Aorta (tissue), 5 donors: ENCODE results near the gene CLIC5. TPM values are rescaled to one million over a fixed set of nuclear protein-coding genes. Genes with fewer than 3 reads are reported as not detected.

ENCODE experiments used
- ATAC-seq: fragments of 200-7000 bp; cut with Tn5 transposase; one replicate; pipeline ENCODE4 v1.9.1; 2022; ENCODE audit warnings: moderate library complexity; ENCODE audit not compliant: low FRiP score
- DNase-seq, 2 donors: peaks; one replicate each; pipeline ENCODE4 v3.0.0-alpha.2; 2020
- H3K27ac ChIP-seq, 2 donors: one replicate each; pipeline ENCODE4 v1.5.1; 2013; ENCODE audit warnings: low read length in 2 of 2, mild to moderate bottlenecking in 2 of 2, moderate library complexity in 2 of 2, control low read depth in 1 of 2, inconsistent platforms in 1 of 2, low read depth in 1 of 2
- H3K27me3 ChIP-seq, 2 donors: one replicate each; pipeline ENCODE4 v1.6.1; 2013; ENCODE audit warnings: control low read depth in 1 of 2, low read length in 1 of 2, mild to moderate bottlenecking in 1 of 2, moderate library complexity in 1 of 2; ENCODE audit not compliant: insufficient read depth in 2 of 2, control insufficient read depth in 1 of 2
- H3K36me3 ChIP-seq, 2 donors: one replicate each; pipeline ENCODE4 v1.6.1; 2013; ENCODE audit warnings: control low read depth in 1 of 2, low read length in 1 of 2, mild to moderate bottlenecking in 1 of 2; ENCODE audit not compliant: insufficient read depth in 2 of 2, control insufficient read depth in 1 of 2
- H3K4me1 ChIP-seq, 2 donors: one replicate each; pipeline ENCODE4 v1.6.1; 2013; ENCODE audit warnings: low read length in 2 of 2, control low read depth in 1 of 2, mild to moderate bottlenecking in 1 of 2, moderate library complexity in 1 of 2; ENCODE audit not compliant: insufficient read depth in 2 of 2, control insufficient read depth in 1 of 2
- H3K4me3 ChIP-seq, 2 donors: one replicate each; pipeline ENCODE4 v1.5.1; 2013; ENCODE audit warnings: low read length in 2 of 2, control low read depth in 1 of 2, mild to moderate bottlenecking in 1 of 2
- H3K9me3 ChIP-seq: one replicate; pipeline ENCODE4 v1.6.1; 2013; ENCODE audit warnings: mild to moderate bottlenecking, low read length; ENCODE audit not compliant: control insufficient read depth
- WGBS, 2 donors: extraction: QIAGEN DNeasy Blood & Tissue Kit; methylation state at CpG; one replicate each; pipeline ENCODE4 v1.1.7; 2013; 5-methylcytosine and 5-hydroxymethylcytosine counted together
- intact Hi-C, 2 donors: fragments of 100-400 bp; cut with DNase I; formaldehyde crosslinking; loops; one replicate each; pipeline versions ENCODE4 v1.14.2 to v1.15.0; 2022
- polyA plus RNA-seq, 2 donors: library from polyadenylated mRNA; stranded (reverse); fragments of 200-250 nt; gene quantifications; one replicate each; pipeline ENCODE4 v1.2.3, GENCODE V29; 2013
- total RNA-seq, 2 donors: library from RNA; stranded (reverse); fragmentation: NEBNext Ultra II Directional; extraction: Animal tissue kit (Norgen Biotek cat#: 25700); gene quantifications; one replicate each; pipeline ENCODE4 v1.2.1, GENCODE V29; 2021
- donor health status: healthy with polysubstance abuse.
- donor health status: Bipolar disorder and iron deficiency.
- donor health status: DM: no; HTN: no; CAD: no.
- donor health status: DM: no; HTN: no; CAD: no.
- donor health status: DM: yes; HTN: yes; CAD: no.

The CLIC5 gene
- total and polyA plus RNA-seq, 4 donors: 0.10 to 9.2 (median 4.7) TPM

- ATAC-seq (no peak), DNase-seq (no peak)
- H3K4me1 ChIP-seq: no peaks in the 10 kb centered on the region
- no peak overlapping the region for H3K4me3 ChIP-seq
- H3K27me3 ChIP-seq: peaks cover 0 to 3% of the 10 kb centered on the region in 2 donors
- H3K27ac ChIP-seq: no peak overlapping the region
- H3K9me3 ChIP-seq: peaks cover 4% of the 10 kb centered on the region
- intact Hi-C loops: no loop called here
- no peaks in the 10 kb centered on the region for H3K36me3 ChIP-seq
- WGBS, 2 donors: 59 to 71% methylated on average over 2 of the region's 2 CpGs
Measured at GRCh38 chr6:45979311-45979710, 36.3 kb downstream of the CLIC5 start.

GRCh38 chr6:45974596-45974995 lies 41.1 kb downstream of the CLIC5 start:
- intact Hi-C loops: no loop called here
- Histone ChIP-seq H3K27me3 (peaks cover 0 to 3% of the 10 kb centered on the region in 2 donors), H3K4me1 (no peaks in the 10 kb centered on the region), H3K4me3 (no peak overlapping the region), H3K9me3 (peaks cover 4% of the 10 kb centered on the region), H3K27ac (no peak overlapping the region), H3K36me3 (no peaks in the 10 kb centered on the region)
- DNase-seq (no peak), ATAC-seq (no peak)

GRCh38 chr6:45972795-45973503 lies 42.7 kb downstream of the CLIC5 start:
- peaks cover 4% of the 10 kb centered on the region for H3K9me3 ChIP-seq
- H3K4me3 ChIP-seq: no peak overlapping the region
- intact Hi-C loops: no loop called here
- 79 to 80% methylated on average over 4 of the region's 4 CpGs for whole genome bisulfite sequencing, 2 donors
- peaks cover 0 to 3% of the 10 kb centered on the region in 2 donors for H3K27me3 ChIP-seq
- no peaks in the 10 kb centered on the region for H3K36me3 ChIP-seq
- no peak for DNase-seq
- H3K4me1 ChIP-seq: no peaks in the 10 kb centered on the region
- no peak for ATAC-seq
- no peak overlapping the region for H3K27ac ChIP-seq

- no peaks in the 10 kb centered on the region for H3K4me1 ChIP-seq
- WGBS, 2 donors: 92 to 93% methylated on average over 6 of the region's 6 CpGs
- no peak overlapping the region for H3K4me3 ChIP-seq
- no peak for DNase-seq
- no peak for ATAC-seq
- intact Hi-C loops: no loop called here
- H3K27ac ChIP-seq: no peak overlapping the region
- no peaks in the 10 kb centered on the region for H3K27me3 ChIP-seq
- H3K36me3 ChIP-seq: no peaks in the 10 kb centered on the region
- peaks cover 4% of the 10 kb centered on the region for H3K9me3 ChIP-seq
Measured at GRCh38 chr6:45971287-45971686, 44.4 kb downstream of the CLIC5 start.

- no peak for DNase-seq
- 19 to 33% methylated on average over 2 of the region's 2 CpGs for WGBS, 2 donors
- no peaks in the 10 kb centered on the region for H3K4me1 ChIP-seq
- peaks cover 0 to 2% of the 10 kb centered on the region in 2 donors for H3K27me3 ChIP-seq
- H3K4me3 ChIP-seq: no peak overlapping the region
- H3K36me3 ChIP-seq: no peaks in the 10 kb centered on the region
- intact Hi-C loops: no loop called here
- ATAC-seq: no peak
- H3K27ac ChIP-seq: no peak overlapping the region
- H3K9me3 ChIP-seq: peaks cover 2% of the 10 kb centered on the region
Measured at GRCh38 chr6:45970326-45970725, 45.3 kb downstream of the CLIC5 start.

- Histone ChIP-seq H3K4me3 (no peak overlapping the region), H3K27ac (no peak overlapping the region), H3K4me1 (no peaks in the 10 kb centered on the region), H3K9me3 (no peaks in the 10 kb centered on the region), H3K36me3 (no peaks in the 10 kb centered on the region), H3K27me3 (peaks cover 0 to 2% of the 10 kb centered on the region in 2 donors)
- intact Hi-C loops: no loop called here
- DNase-seq: no peak
- no peak for ATAC-seq
- 80 to 87% methylated on average over 2 of the region's 2 CpGs for WGBS, 2 donors
Measured at GRCh38 chr6:45969883-45970282, 45.8 kb downstream of the CLIC5 start.

- Histone ChIP-seq H3K27me3 (peaks cover 0 to 2% of the 10 kb centered on the region in 2 donors), H3K4me1 (no peaks in the 10 kb centered on the region), H3K36me3 (no peaks in the 10 kb centered on the region), H3K4me3 (no peak overlapping the region), H3K27ac (no peak overlapping the region), H3K9me3 (peaks cover 4% of the 10 kb centered on the region)
- ATAC-seq: peak; percentile 39
- DNase-seq: no peak
- WGBS, 2 donors: 64 to 65% methylated on average over 2 of the region's 2 CpGs
- intact Hi-C loops: no loop called here
Measured at GRCh38 chr6:45969026-45969425, 46.6 kb downstream of the CLIC5 start.

GRCh38 chr6:45967363-45967762 lies 48.3 kb downstream of the CLIC5 start:
- 90 to 96% methylated on average over 1 of the region's 1 CpG for WGBS, 2 donors
- H3K4me1 ChIP-seq: no peaks in the 10 kb centered on the region
- no peak for ATAC-seq
- H3K27me3 ChIP-seq: peaks cover 0 to 2% of the 10 kb centered on the region in 2 donors
- H3K27ac ChIP-seq: no peak overlapping the region
- H3K9me3 ChIP-seq: peaks cover 6% of the 10 kb centered on the region
- no peak for DNase-seq
- intact Hi-C loops: no loop called here
- H3K4me3 ChIP-seq: no peak overlapping the region
- H3K36me3 ChIP-seq: no peaks in the 10 kb centered on the region

GRCh38 chr6:45966797-45967196 lies 48.9 kb downstream of the CLIC5 start:
- no peaks in the 10 kb centered on the region for H3K36me3 ChIP-seq
- no peak overlapping the region for H3K27ac ChIP-seq
- no peak for ATAC-seq
- no peak overlapping the region for H3K4me3 ChIP-seq
- H3K9me3 ChIP-seq: peaks cover 6% of the 10 kb centered on the region
- no peak for DNase-seq
- WGBS, 2 donors: 84 to 85% methylated on average over 3 of the region's 3 CpGs
- intact Hi-C loops: no loop called here
- no peaks in the 10 kb centered on the region for H3K4me1 ChIP-seq
- peaks cover 0 to 2% of the 10 kb centered on the region in 2 donors for H3K27me3 ChIP-seq
